Upper lobe of left lung (tissue), 6 donors: ENCODE data around the gene KCNJ16. TPM values are rescaled to one million over a fixed set of nuclear protein-coding genes. Genes with fewer than 3 reads are reported as not detected.

ENCODE experiments used
- ATAC-seq, 2 donors: fragments of 200-7000 bp; cut with Tn5 transposase; one replicate each; pipeline ENCODE4 v1.9.1; 2022; ENCODE audit warnings: mild to moderate bottlenecking in 2 of 2, moderate library complexity in 2 of 2; ENCODE audit not compliant: low FRiP score in 2 of 2
- DNase-seq, 2 donors: peaks; one replicate each; pipeline ENCODE4 v3.0.0-alpha.2; 2019 to 2020
- H3K27ac ChIP-seq, 4 donors: fragments of 200-600 bp; sonication (generic); one replicate each; pipeline ENCODE4 v1.5.1; 2016 to 2019
- H3K27me3 ChIP-seq, 4 donors: fragments of 200-600 bp; sonication (generic); one replicate each; pipeline ENCODE4 v1.5.1; 2017 to 2019
- H3K36me3 ChIP-seq, 4 donors: fragments of 200-600 bp; sonication (generic); one replicate each; pipeline ENCODE4 v1.5.1; 2016 to 2019
- H3K4me1 ChIP-seq, 4 donors: fragments of 200-600 bp; sonication (generic); one replicate each; pipeline ENCODE4 v1.5.1; 2018 to 2019
- H3K4me3 ChIP-seq, 4 donors: fragments of 200-600 bp; sonication (generic); one replicate each; pipeline ENCODE4 v1.5.1; 2017 to 2019; ENCODE audit warnings: mild to moderate bottlenecking in 2 of 4, moderate library complexity in 1 of 4
- H3K9me3 ChIP-seq, 4 donors: fragments of 200-600 bp; sonication (generic); one replicate each; pipeline ENCODE4 v1.5.1; 2018 to 2019
- EP300 ChIP-seq, 4 donors: sonication (generic); formaldehyde crosslinking; IDR thresholded peaks; one replicate each; pipeline ENCODE4 v1.5.1; 2017; ENCODE audit warnings: antibody characterized with exemption in 4 of 4, control low read depth in 2 of 4
- POLR2A ChIP-seq, 4 donors: fragments of 450-650 bp; IDR thresholded peaks; one replicate each; pipeline ENCODE4 v1.5.1; 2016 to 2017; ENCODE audit warnings: antibody characterized with exemption in 4 of 4, mild to moderate bottlenecking in 2 of 4
- POLR2AphosphoS5 ChIP-seq, 2 donors: sonication (generic); formaldehyde crosslinking; IDR thresholded peaks; one replicate each; pipeline ENCODE4 v1.5.1; 2017; ENCODE audit warnings: antibody characterized with exemption in 2 of 2
- WGBS, 2 donors: methylation state at CpG; one replicate each; pipeline ENCODE4 v1.1.5; 2017 to 2018; 5-methylcytosine and 5-hydroxymethylcytosine counted together
- total RNA-seq, 6 donors: library from RNA; depleted of rRNA in 4 of 6; stranded (reverse); fragments of >200 nt in 4 of 6; gene quantifications; one replicate each; pipeline versions ENCODE4 v1.1.0 to v1.2.1, GENCODE V29; 2016 to 2021
- TF ChIP-seq, protein P1 (sequence below), 6 experiments: fragments of 450-650 bp in 4 of 6; fragments of 200-600 bp in 2 of 6; sonication (generic) in 2 of 6; IDR thresholded peaks; one replicate each; pipeline ENCODE4 v1.5.1; 2016 to 2019; ENCODE audit warnings: antibody characterized with exemption in 6 of 6
- donor health status: DM: no; HTN: no; CAD: no; lungs with moderate emphysema.
- donor health status: DM: no; HTN: yes; CAD: no; lungs with severe emphysema.

The KCNJ16 gene
- total RNA-seq, 6 donors from 2014 or later = 0.20 to 1.4 (median 0.59) TPM; not detected in 1

DNA sequence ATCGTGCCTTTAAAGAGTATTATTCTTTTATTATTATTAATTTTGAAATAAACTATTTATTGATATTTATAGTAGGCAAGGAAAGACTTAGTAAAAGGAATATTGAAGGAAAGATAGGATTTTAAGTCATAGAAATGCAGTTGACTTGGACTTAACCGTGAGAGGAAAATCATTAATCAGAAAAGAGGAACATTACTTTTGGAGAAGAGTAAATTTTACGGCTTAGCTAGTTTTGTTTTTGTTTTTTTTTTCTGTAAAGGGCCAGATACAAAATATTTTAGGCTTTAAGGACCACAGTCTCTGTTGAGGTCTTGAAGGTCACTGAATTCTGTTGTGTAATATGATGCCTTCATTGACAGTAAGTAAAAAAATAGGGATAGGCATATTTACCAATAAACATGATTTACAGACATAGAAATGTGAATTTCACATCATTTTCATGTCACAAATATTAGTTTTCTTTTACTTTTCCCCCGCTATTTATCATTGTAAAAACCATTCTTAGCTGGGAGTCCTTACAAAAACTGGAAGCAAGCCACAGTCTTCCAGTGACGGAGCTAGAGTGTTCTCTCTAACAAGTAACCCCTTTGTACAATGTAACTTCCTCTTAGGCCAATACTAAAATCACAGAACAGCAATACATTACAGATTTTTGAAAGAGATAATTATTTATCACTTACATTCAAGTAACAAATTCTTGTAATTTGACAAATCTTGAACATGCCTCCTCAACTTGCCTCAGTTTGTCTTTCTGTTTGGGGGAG, 2.3 kb upstream of the KCNJ16 start:
- 46 to 67% methylated on average over 5 of the region's 5 CpGs for WGBS, 2 donors
- Histone ChIP-seq H3K27me3 (no peaks in the 10 kb centered on the region), H3K4me3 (no peak overlapping the region), H3K9me3 (no peaks in the 10 kb centered on the region), H3K4me1 (no peaks in the 10 kb centered on the region), H3K27ac (no peak overlapping the region), H3K36me3 (no peaks in the 10 kb centered on the region)
- no peak for TF ChIP-seq POLR2A (IDR thresholded peaks at IDR 0.05)
- no peak for TF ChIP-seq EP300 (IDR thresholded peaks at IDR 0.05)
- TF ChIP-seq POLR2AphosphoS5 (IDR thresholded peaks at IDR 0.05) = no peak
- TF ChIP-seq, protein P1, sequence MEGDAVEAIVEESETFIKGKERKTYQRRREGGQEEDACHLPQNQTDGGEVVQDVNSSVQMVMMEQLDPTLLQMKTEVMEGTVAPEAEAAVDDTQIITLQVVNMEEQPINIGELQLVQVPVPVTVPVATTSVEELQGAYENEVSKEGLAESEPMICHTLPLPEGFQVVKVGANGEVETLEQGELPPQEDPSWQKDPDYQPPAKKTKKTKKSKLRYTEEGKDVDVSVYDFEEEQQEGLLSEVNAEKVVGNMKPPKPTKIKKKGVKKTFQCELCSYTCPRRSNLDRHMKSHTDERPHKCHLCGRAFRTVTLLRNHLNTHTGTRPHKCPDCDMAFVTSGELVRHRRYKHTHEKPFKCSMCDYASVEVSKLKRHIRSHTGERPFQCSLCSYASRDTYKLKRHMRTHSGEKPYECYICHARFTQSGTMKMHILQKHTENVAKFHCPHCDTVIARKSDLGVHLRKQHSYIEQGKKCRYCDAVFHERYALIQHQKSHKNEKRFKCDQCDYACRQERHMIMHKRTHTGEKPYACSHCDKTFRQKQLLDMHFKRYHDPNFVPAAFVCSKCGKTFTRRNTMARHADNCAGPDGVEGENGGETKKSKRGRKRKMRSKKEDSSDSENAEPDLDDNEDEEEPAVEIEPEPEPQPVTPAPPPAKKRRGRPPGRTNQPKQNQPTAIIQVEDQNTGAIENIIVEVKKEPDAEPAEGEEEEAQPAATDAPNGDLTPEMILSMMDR (IDR thresholded peaks at IDR 0.05) = no peak
- peak in 1 of 2 donors; percentile 67 for ATAC-seq
- DNase-seq = no peak

DNA sequence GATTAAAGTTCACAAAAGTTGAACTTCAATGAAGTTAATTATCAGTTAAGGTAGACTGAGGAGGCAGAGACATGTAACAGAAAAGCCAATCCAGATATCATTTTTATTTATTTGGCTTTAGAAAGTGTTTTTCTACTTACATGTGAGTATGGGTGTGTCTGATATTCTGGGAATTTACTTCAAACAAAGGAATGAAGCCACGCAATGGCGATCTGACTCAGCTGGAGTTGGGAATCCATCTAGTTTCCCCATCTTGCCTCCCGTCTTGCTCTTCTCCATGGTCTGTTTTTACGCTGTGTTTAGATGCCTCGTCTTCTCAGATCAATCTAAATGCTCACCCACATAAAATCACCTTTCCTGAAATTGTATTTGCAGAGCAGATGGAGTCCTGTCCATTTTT, 1.7 kb upstream of the KCNJ16 start:
- H3K27me3 ChIP-seq = no peaks in the 10 kb centered on the region
- H3K27ac ChIP-seq = no peak overlapping the region
- H3K9me3 ChIP-seq = no peaks in the 10 kb centered on the region
- no peak for DNase-seq
- no peak for TF ChIP-seq POLR2AphosphoS5 (IDR thresholded peaks at IDR 0.05)
- no peak for TF ChIP-seq POLR2A (IDR thresholded peaks at IDR 0.05)
- TF ChIP-seq, protein P1 (IDR thresholded peaks at IDR 0.05) = no peak
- no peak for TF ChIP-seq EP300 (IDR thresholded peaks at IDR 0.05)
- H3K36me3 ChIP-seq = no peaks in the 10 kb centered on the region
- H3K4me3 ChIP-seq = no peak overlapping the region
- 82 to 89% methylated on average over 5 of the region's 5 CpGs for whole genome bisulfite sequencing, 2 donors
- H3K4me1 ChIP-seq = no peaks in the 10 kb centered on the region
- ATAC-seq = no peak

DNA sequence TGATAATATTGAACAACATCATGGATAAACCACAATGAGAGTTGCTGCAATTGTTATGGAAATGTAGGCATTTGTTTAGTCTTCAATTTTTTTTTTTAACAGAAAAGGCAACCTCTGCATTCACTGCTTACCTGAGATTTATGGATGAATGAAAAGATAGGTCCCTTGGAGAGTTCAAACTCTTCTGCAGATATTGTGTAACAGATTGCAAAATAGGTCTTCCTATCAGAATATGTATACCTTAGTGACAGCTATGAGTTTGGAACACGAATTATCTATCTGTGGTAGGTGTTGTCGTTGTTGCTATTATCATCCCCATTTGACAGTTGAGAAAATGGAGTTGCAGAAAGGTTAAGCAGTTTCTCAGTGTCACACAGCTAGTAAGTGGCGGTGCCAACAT, 1.2 kb upstream of the KCNJ16 start:
- Histone ChIP-seq H3K4me3 (no peak overlapping the region), H3K27ac (no peak overlapping the region), H3K36me3 (no peaks in the 10 kb centered on the region), H3K27me3 (no peaks in the 10 kb centered on the region), H3K9me3 (no peaks in the 10 kb centered on the region), H3K4me1 (no peaks in the 10 kb centered on the region)
- WGBS, 2 donors = 53 to 63% methylated on average over 3 of the region's 3 CpGs
- TF ChIP-seq EP300 (IDR thresholded peaks at IDR 0.05) (no peak), POLR2A (IDR thresholded peaks at IDR 0.05) (no peak), POLR2AphosphoS5 (IDR thresholded peaks at IDR 0.05) (no peak)
- TF ChIP-seq, protein P1 (IDR thresholded peaks at IDR 0.05) = no peak
- ATAC-seq (no peak), DNase-seq (no peak)

DNA sequence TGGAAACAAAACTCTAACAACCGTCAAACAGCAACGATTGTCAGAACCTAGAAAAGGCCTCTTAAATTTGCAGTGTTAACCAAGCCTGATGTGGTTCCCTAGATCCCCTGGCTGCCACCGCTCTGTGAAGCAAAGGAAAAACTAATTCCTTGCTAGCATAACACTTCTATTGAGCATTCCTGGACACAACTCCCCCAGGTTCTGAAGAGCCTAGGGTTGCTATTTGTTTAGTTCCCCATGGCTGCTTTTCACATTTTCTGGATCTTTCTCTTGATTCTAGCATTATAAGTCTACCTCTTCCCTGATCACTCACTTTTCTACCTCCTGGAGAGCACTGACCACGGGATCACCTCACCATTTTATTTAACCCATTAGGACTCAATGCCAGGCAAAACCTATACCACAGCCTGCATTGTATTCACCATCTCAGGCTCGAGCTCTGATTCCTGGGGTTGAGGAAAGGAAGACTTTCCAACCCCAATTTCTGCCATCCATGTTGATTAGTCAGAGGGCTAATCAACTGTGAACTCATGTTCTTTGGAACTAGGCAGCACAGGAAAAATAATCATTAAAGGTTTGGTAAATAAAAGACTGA, 692 bp upstream of the KCNJ16 start:
- Histone ChIP-seq H3K9me3 (no peaks in the 10 kb centered on the region), H3K36me3 (no peaks in the 10 kb centered on the region), H3K4me1 (no peaks in the 10 kb centered on the region), H3K27ac (no peak overlapping the region), H3K4me3 (no peak overlapping the region), H3K27me3 (no peaks in the 10 kb centered on the region)
- ATAC-seq = no peak
- 49 to 53% methylated on average over 5 of the region's 5 CpGs for WGBS, 2 donors
- TF ChIP-seq EP300 (IDR thresholded peaks at IDR 0.05) (no peak), POLR2A (IDR thresholded peaks at IDR 0.05) (no peak), POLR2AphosphoS5 (IDR thresholded peaks at IDR 0.05) (no peak)
- TF ChIP-seq, protein P1 (IDR thresholded peaks at IDR 0.05) = no peak
- no peak for DNase-seq
